ENCODE data around the gene ZNF562.

Gene ZNF562

DNA sequence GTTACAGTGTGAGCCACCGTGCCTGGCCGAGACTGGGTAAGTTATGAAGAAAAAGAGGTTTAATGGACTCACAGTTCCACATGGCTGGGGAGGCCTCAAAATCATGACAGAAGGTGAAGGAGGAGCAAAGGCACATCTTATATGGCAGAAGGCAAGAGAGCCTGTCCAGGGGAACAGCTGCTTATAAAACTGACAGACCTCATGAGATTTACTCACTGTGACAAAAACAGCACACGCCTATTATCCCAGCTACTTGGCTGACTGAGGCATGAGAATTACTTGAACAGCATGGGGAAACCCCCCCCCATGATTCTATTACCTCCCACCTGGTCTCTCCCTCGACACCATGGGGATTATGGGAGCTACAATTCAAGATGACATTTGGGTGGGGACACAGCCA lies 30.4 kb downstream of the ZNF562 start:
- H3K4me3 ChIP-seq (ENCODE audit: low read length) = no peak overlapping the region
- H3K9ac ChIP-seq (ENCODE audit: low read length) = no peak overlapping the region
- 0 out of 2 replicates have a peak, but pooled peaks cover 5% of the 10 kb centered on the region for H3K79me2 ChIP-seq (ENCODE audit: low read length)
- H2AFZ ChIP-seq (ENCODE audit: low read length) = no peak overlapping the region
- no peaks in the 10 kb centered on the region for H3K9me2 ChIP-seq (replicated peaks; ENCODE audit: insufficient read depth, low read length)
- no peak for DNase-seq
- no peak for TF ChIP-seq EZH2 (optimal IDR thresholded peaks at IDR 0.05; ENCODE audit: low read depth, low read length)
- no peak for TF ChIP-seq EZH2phosphoT487 (IDR thresholded peaks at IDR 0.05; ENCODE audit: low read length)
- TF ChIP-seq, protein P1, sequence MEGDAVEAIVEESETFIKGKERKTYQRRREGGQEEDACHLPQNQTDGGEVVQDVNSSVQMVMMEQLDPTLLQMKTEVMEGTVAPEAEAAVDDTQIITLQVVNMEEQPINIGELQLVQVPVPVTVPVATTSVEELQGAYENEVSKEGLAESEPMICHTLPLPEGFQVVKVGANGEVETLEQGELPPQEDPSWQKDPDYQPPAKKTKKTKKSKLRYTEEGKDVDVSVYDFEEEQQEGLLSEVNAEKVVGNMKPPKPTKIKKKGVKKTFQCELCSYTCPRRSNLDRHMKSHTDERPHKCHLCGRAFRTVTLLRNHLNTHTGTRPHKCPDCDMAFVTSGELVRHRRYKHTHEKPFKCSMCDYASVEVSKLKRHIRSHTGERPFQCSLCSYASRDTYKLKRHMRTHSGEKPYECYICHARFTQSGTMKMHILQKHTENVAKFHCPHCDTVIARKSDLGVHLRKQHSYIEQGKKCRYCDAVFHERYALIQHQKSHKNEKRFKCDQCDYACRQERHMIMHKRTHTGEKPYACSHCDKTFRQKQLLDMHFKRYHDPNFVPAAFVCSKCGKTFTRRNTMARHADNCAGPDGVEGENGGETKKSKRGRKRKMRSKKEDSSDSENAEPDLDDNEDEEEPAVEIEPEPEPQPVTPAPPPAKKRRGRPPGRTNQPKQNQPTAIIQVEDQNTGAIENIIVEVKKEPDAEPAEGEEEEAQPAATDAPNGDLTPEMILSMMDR (IDR thresholded peaks at IDR 0.05; ENCODE audit: low read length) = no peak
- no peaks in the 10 kb centered on the region for H4K20me1 ChIP-seq (ENCODE audit: insufficient read depth, low read length)
- no peaks in the 10 kb centered on the region for H3K9me3 ChIP-seq (replicated peaks; ENCODE audit: insufficient read depth, low read length)
- no peak overlapping the region for H3K27ac ChIP-seq (ENCODE audit: low read length)
- H3F3A ChIP-seq (ENCODE audit: insufficient read depth, low read length) = no peaks in the 10 kb centered on the region
- no peaks in the 10 kb centered on the region for H3K4me1 ChIP-seq (ENCODE audit: low read length)
- H3K27me3 ChIP-seq (replicated peaks; ENCODE audit: insufficient read depth, low read length) = no peaks in the 10 kb centered on the region
- no peak overlapping the region for H3K4me2 ChIP-seq (ENCODE audit: low read depth, low read length)
- no peaks in the 10 kb centered on the region; the same call in 1 of the 2 replicates for H3K36me3 ChIP-seq (replicated peaks; ENCODE audit: insufficient read depth, low read length)

DNA sequence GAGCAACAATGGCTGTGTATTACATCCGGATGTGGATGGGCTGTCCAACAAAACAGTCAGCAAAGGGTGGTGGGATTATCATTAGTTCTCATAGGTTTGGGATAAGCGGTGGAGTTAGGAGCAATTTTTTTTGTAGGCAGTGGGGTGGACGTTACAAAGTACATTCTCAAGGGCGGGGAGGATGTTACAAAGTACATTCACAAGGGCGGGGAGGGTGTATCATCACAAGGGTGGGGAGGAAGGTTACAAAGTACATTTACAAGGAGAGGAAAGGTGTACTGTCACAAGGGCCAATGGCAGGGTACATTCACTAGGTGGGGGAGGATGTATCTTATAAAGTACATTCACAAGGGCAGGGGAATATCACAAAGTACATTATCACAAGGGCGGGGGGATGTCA lies 33.1 kb downstream of the ZNF562 start:
- Histone ChIP-seq H3K36me3 (replicated peaks; ENCODE audit: insufficient read depth, low read length) (no peaks in the 10 kb centered on the region), H2AFZ (ENCODE audit: low read length) (no peak overlapping the region), H3K4me2 (ENCODE audit: low read depth, low read length) (no peak overlapping the region), H3K4me1 (ENCODE audit: low read length) (no peaks in the 10 kb centered on the region), H3K27ac (ENCODE audit: low read length) (no peak overlapping the region), H3K27me3 (replicated peaks; ENCODE audit: insufficient read depth, low read length) (no peaks in the 10 kb centered on the region), H3K9me2 (replicated peaks; ENCODE audit: insufficient read depth, low read length) (no peaks in the 10 kb centered on the region), H3K4me3 (ENCODE audit: low read length) (no peak overlapping the region), H3F3A (ENCODE audit: insufficient read depth, low read length) (no peaks in the 10 kb centered on the region), H3K79me2 (ENCODE audit: low read length) (no peaks in the 10 kb centered on the region), H3K9me3 (replicated peaks; ENCODE audit: insufficient read depth, low read length) (no peaks in the 10 kb centered on the region), H3K9ac (ENCODE audit: low read length) (no peak overlapping the region), H4K20me1 (ENCODE audit: insufficient read depth, low read length) (no peaks in the 10 kb centered on the region)
- TF ChIP-seq EZH2phosphoT487 (IDR thresholded peaks at IDR 0.05; ENCODE audit: low read length) (no peak), EZH2 (optimal IDR thresholded peaks at IDR 0.05; ENCODE audit: low read depth, low read length) (no peak)
- TF ChIP-seq, protein P1 (IDR thresholded peaks at IDR 0.05; ENCODE audit: low read length) = no peak
- DNase-seq = no peak

DNA sequence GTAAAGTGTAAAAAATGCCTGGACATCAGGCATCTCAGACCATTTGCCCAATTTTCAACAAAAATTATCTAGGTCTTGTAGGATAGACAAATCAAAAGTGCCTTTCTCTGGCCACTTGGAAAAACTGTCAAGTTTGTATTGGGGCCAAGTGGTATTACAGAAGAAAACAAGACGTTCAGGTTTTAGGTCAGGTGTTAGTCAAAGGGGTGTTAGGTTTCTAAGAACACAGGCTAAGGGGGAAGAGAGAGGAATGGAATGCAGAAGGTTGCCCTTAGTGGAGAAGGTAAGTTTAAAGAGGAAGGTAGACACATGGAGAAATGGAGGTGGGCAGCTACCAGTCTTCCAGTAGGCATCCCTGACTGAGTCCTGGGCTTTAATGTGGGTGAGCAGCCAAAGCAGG lies 33.9 kb downstream of the ZNF562 start:
- no peak for DNase-seq
- H3K9ac ChIP-seq (ENCODE audit: low read length) = no peak overlapping the region
- no peaks in the 10 kb centered on the region for H3K79me2 ChIP-seq (ENCODE audit: low read length)
- H3F3A ChIP-seq (ENCODE audit: insufficient read depth, low read length) = no peaks in the 10 kb centered on the region
- H3K4me3 ChIP-seq (ENCODE audit: low read length) = no peak overlapping the region
- no peaks in the 10 kb centered on the region for H3K27me3 ChIP-seq (replicated peaks; ENCODE audit: insufficient read depth, low read length)
- no peaks in the 10 kb centered on the region for H3K9me2 ChIP-seq (replicated peaks; ENCODE audit: insufficient read depth, low read length)
- no peak overlapping the region for H3K4me2 ChIP-seq (ENCODE audit: low read depth, low read length)
- TF ChIP-seq, protein P1 (IDR thresholded peaks at IDR 0.05; ENCODE audit: low read length) = no peak
- no peak for TF ChIP-seq EZH2 (optimal IDR thresholded peaks at IDR 0.05; ENCODE audit: low read depth, low read length)
- no peak for TF ChIP-seq EZH2phosphoT487 (IDR thresholded peaks at IDR 0.05; ENCODE audit: low read length)
- H3K9me3 ChIP-seq (replicated peaks; ENCODE audit: insufficient read depth, low read length) = no peaks in the 10 kb centered on the region
- no peaks in the 10 kb centered on the region for H4K20me1 ChIP-seq (ENCODE audit: insufficient read depth, low read length)
- no peak overlapping the region for H3K27ac ChIP-seq (ENCODE audit: low read length)
- no peaks in the 10 kb centered on the region for H3K4me1 ChIP-seq (ENCODE audit: low read length)
- no peak overlapping the region for H2AFZ ChIP-seq (ENCODE audit: low read length)
- H3K36me3 ChIP-seq (replicated peaks; ENCODE audit: insufficient read depth, low read length) = no peaks in the 10 kb centered on the region
